OCI-LY3 (cell line): ENCODE results near the gene C11orf68.

Source experiments
- EZH2phosphoT487 ChIP-seq: fragments of 200-600 bp; shearing (Covaris generic); IDR thresholded peaks from 2 replicates; pipeline ENCODE4 v1.6.1; 2018; ENCODE audit warnings: antibody characterized with exemption, mixed run types, low read depth
- TF ChIP-seq, protein P1 (sequence below): fragments of 200-600, 300-600 bp; sonication (generic); IDR thresholded peaks from 2 replicates; pipeline ENCODE4 v1.5.1; 2014; ENCODE audit warnings: antibody characterized with exemption, low read length, low read depth

DNA sequence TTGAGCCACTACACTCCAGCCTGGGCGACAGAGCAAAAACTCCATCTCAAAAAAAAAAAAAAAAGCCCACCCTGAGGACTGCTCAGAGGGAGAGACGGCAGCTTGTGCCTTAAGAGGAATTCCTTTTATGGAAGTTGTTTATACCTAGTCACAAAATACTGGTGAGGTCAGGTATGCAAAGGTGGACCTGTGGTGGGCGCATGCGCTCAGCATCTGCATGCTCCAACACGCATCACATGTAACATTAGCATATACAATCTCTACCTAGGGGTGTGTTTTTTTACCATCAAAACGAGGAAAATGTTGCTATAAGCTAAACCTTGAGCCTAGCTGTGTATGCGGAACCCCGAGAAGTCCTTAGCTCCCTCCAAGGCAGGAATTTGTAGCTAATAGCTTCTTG is 35.9 kb upstream of the C11orf68 start:
- TF ChIP-seq, protein P1, sequence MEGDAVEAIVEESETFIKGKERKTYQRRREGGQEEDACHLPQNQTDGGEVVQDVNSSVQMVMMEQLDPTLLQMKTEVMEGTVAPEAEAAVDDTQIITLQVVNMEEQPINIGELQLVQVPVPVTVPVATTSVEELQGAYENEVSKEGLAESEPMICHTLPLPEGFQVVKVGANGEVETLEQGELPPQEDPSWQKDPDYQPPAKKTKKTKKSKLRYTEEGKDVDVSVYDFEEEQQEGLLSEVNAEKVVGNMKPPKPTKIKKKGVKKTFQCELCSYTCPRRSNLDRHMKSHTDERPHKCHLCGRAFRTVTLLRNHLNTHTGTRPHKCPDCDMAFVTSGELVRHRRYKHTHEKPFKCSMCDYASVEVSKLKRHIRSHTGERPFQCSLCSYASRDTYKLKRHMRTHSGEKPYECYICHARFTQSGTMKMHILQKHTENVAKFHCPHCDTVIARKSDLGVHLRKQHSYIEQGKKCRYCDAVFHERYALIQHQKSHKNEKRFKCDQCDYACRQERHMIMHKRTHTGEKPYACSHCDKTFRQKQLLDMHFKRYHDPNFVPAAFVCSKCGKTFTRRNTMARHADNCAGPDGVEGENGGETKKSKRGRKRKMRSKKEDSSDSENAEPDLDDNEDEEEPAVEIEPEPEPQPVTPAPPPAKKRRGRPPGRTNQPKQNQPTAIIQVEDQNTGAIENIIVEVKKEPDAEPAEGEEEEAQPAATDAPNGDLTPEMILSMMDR, result no peak
- no peak for TF ChIP-seq EZH2phosphoT487
